Osteoblast (primary cell): ENCODE measurements around the gene LIPC. TPM values are rescaled to one million over a fixed set of nuclear protein-coding genes. Genes with fewer than 3 reads are reported as not detected.

Source experiments
- DNase-seq: peaks from one replicate; pipeline ENCODE4 v3.0.0; 2011; ENCODE audit warnings: low spot score, mixed read lengths; ENCODE audit not compliant: insufficient read length; ENCODE audit errors: missing footprints
- H2AFZ ChIP-seq: 2 replicates; pipeline ENCODE4 v1.6.0; 2011; ENCODE audit warnings: mild to moderate bottlenecking, low read length
- H3K27ac ChIP-seq: 2 replicates; pipeline ENCODE4 v1.5.1; 2011; ENCODE audit warnings: mild to moderate bottlenecking, low read depth, low read length, moderate library complexity
- H3K27me3 ChIP-seq: 2 replicates; pipeline ENCODE4 v1.6.0; 2012; ENCODE audit warnings: mild to moderate bottlenecking, control low read depth, inconsistent platforms, low read length, moderate library complexity; ENCODE audit not compliant: insufficient read depth
- H3K36me3 ChIP-seq: 2 replicates; pipeline ENCODE4 v1.5.1; 2011; ENCODE audit warnings: mild to moderate bottlenecking, low read length, control low read depth, moderate library complexity; ENCODE audit not compliant: insufficient read depth
- H3K4me1 ChIP-seq: 2 replicates; pipeline ENCODE4 v1.5.1; 2011; ENCODE audit warnings: mild to moderate bottlenecking, low read length, control low read depth, moderate library complexity; ENCODE audit not compliant: insufficient read depth
- H3K4me2 ChIP-seq: 2 replicates; pipeline ENCODE4 v1.6.0; 2011; ENCODE audit warnings: mild to moderate bottlenecking, low read length; ENCODE audit not compliant: insufficient read depth
- H3K4me3 ChIP-seq: fragments of 200-600 bp; sonication (generic); 3 replicates; pipeline ENCODE4 v1.5.1; 2012; ENCODE audit warnings: mild to moderate bottlenecking, low read length, inconsistent platforms; ENCODE audit not compliant: insufficient read depth
- H3K79me2 ChIP-seq: 2 replicates; pipeline ENCODE4 v1.6.0; 2012; ENCODE audit warnings: mild to moderate bottlenecking, low read length, control low read depth, inconsistent platforms; ENCODE audit not compliant: insufficient read depth
- H3K9me3 ChIP-seq: 2 replicates; pipeline ENCODE4 v1.5.1; 2011; ENCODE audit warnings: low read depth, low read length, control low read depth
- H4K20me1 ChIP-seq: 2 replicates; pipeline ENCODE4 v1.6.0; 2012; ENCODE audit warnings: mild to moderate bottlenecking, low read length, control low read depth; ENCODE audit not compliant: insufficient read depth
- CTCF ChIP-seq: IDR thresholded peaks from 2 replicates; pipeline ENCODE4 v1.5.1; 2011; ENCODE audit warnings: mild to moderate bottlenecking, low read depth, low read length, moderate library complexity; ENCODE audit errors: extremely low read depth
- total RNA-seq: library from RNA; depleted of rRNA; stranded (reverse); fragments of >200 nt; gene quantifications from 2 replicates; pipeline ENCODE4 v1.2.3, GENCODE V29; 2012

LIPC gene
- total RNA-seq, 1 donor = 1.1 TPM

- Histone ChIP-seq H3K9me3 (no peaks in the 10 kb centered on the region), H3K27ac (no peak overlapping the region), H3K36me3 (no peaks in the 10 kb centered on the region), H4K20me1 (no peaks in the 10 kb centered on the region), H3K4me2 (no peak overlapping the region), H3K79me2 (no peaks in the 10 kb centered on the region), H3K4me1 (no peaks in the 10 kb centered on the region), H3K4me3 (no peak overlapping the region), H2AFZ (no peak overlapping the region), H3K27me3 (no peaks in the 10 kb centered on the region)
- no peak for DNase-seq
- TF ChIP-seq CTCF = no peak
These were observed 163.1 kb downstream of the LIPC start for GRCh38 chr15:58594898-58595297.

GRCh38 chr15:58595516-58596263 lies 163.9 kb downstream of the LIPC start:
- Histone ChIP-seq H3K36me3 (no peaks in the 10 kb centered on the region), H3K4me3 (no peak overlapping the region), H3K27ac (no peak overlapping the region), H3K4me1 (no peaks in the 10 kb centered on the region), H3K27me3 (no peaks in the 10 kb centered on the region), H3K79me2 (no peaks in the 10 kb centered on the region), H3K9me3 (no peaks in the 10 kb centered on the region), H4K20me1 (no peaks in the 10 kb centered on the region), H2AFZ (no peak overlapping the region), H3K4me2 (no peak overlapping the region)
- no peak for TF ChIP-seq CTCF
- no peak for DNase-seq

GRCh38 chr15:58597943-58598828 lies 166.4 kb downstream of the LIPC start:
- TF ChIP-seq CTCF = no peak
- no peaks in the 10 kb centered on the region for H3K4me1 ChIP-seq
- no peaks in the 10 kb centered on the region for H3K79me2 ChIP-seq
- no peaks in the 10 kb centered on the region for H4K20me1 ChIP-seq
- no peak overlapping the region for H3K27ac ChIP-seq
- no peak overlapping the region for H3K4me3 ChIP-seq
- no peak for DNase-seq
- H3K9me3 ChIP-seq = no peaks in the 10 kb centered on the region
- H2AFZ ChIP-seq = no peak overlapping the region
- H3K27me3 ChIP-seq = no peaks in the 10 kb centered on the region
- no peaks in the 10 kb centered on the region for H3K36me3 ChIP-seq
- no peak overlapping the region for H3K4me2 ChIP-seq

DNA sequence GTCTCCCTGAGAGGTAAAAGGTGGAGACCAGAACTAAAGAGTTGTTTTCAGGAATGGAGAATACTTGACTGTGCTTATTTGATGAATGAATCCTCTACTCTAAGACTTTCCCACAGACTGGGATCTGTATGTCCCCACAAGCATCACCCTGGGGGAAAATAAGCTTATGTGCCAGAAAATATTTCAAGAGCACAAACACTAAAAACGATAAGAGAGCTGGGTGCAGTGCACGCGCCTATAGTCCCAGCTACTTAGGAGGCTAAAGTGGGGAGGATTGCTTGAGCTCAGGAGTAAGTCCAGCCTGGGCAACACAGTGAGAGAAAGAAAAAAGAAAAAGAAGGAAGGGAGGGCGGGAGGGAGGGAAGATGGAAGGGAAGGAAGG lies 167.0 kb downstream of the LIPC start:
- H3K79me2 ChIP-seq = no peaks in the 10 kb centered on the region
- H2AFZ ChIP-seq = no peak overlapping the region
- H3K4me2 ChIP-seq = no peak overlapping the region
- H3K4me3 ChIP-seq = no peak overlapping the region
- H3K27me3 ChIP-seq = no peaks in the 10 kb centered on the region
- no peaks in the 10 kb centered on the region for H3K9me3 ChIP-seq
- H3K36me3 ChIP-seq = no peaks in the 10 kb centered on the region
- no peak for DNase-seq
- no peaks in the 10 kb centered on the region for H3K4me1 ChIP-seq
- H3K27ac ChIP-seq = no peak overlapping the region
- H4K20me1 ChIP-seq = no peaks in the 10 kb centered on the region
- no peak for TF ChIP-seq CTCF
